OCI-LY3 (cell line): ENCODE results near the gene EXTL1.

Experiments used
- H2AFZ ChIP-seq: fragments of 200-600, 300-600 bp; shearing (Covaris generic); 2 replicates; pipeline ENCODE4 v1.6.0; 2014; ENCODE audit warnings: antibody characterized with exemption, low read depth, low read length
- H3K27ac ChIP-seq: fragments of 200-600, 300-600 bp; sonication (generic); 2 replicates; pipeline ENCODE4 v1.5.1; 2014; ENCODE audit warnings: mild to moderate bottlenecking, low read length, moderate library complexity, mixed read lengths
- H3K27me3 ChIP-seq: fragments of 200-600, 300-600 bp; sonication (generic); 2 replicates; pipeline ENCODE4 v1.6.1; 2014; ENCODE audit warnings: low read depth, low read length, mixed read lengths
- H3K36me3 ChIP-seq: fragments of 200-600, 300-600 bp; sonication (generic); replicated peaks from 2 replicates; pipeline ENCODE3; 2014; ENCODE audit warnings: low read depth, low read length, mixed read lengths
- H3K4me1 ChIP-seq: fragments of 300-600, 200-600 bp; sonication (generic); 2 replicates; pipeline ENCODE4 v1.6.1; 2014; ENCODE audit warnings: low read length, mixed read lengths
- H3K4me2 ChIP-seq: fragments of 200-600, 300-600 bp; sonication (generic); 2 replicates; pipeline ENCODE4 v1.6.1; 2014; ENCODE audit warnings: low read length, mixed read lengths
- H3K4me3 ChIP-seq: fragments of 300-600, 200-600 bp; sonication (generic); 2 replicates; pipeline ENCODE4 v1.5.1; 2014; ENCODE audit warnings: antibody characterized with exemption, mild to moderate bottlenecking, low read length, moderate library complexity
- H3K79me2 ChIP-seq: fragments of 300-600, 200-600 bp; shearing (Covaris generic); 2 replicates; pipeline ENCODE4 v1.6.1; 2014; ENCODE audit warnings: mild to moderate bottlenecking, low read length, mixed read lengths
- H3K9ac ChIP-seq: fragments of 300-600, 200-600 bp; shearing (Covaris generic); 2 replicates; pipeline ENCODE4 v1.6.0; 2014; ENCODE audit warnings: mild to moderate bottlenecking, low read length, moderate library complexity
- H3K9me3 ChIP-seq: fragments of 200-600, 300-600 bp; shearing (Covaris generic); 2 replicates; pipeline ENCODE4 v1.6.1; 2014; ENCODE audit warnings: low read length, mixed read lengths; ENCODE audit not compliant: insufficient read depth
- H4K20me1 ChIP-seq: fragments of 200-600, 300-600 bp; sonication (generic); 2 replicates; pipeline ENCODE4 v1.6.1; 2016; ENCODE audit warnings: low read length, mixed read lengths; ENCODE audit not compliant: insufficient read depth
- CTCF ChIP-seq: fragments of 200-600, 300-600 bp; sonication (generic); IDR thresholded peaks from 2 replicates; pipeline ENCODE4 v1.5.1; 2014; ENCODE audit warnings: antibody characterized with exemption, low read length, low read depth
- EZH2phosphoT487 ChIP-seq: fragments of 200-600 bp; shearing (Covaris generic); IDR thresholded peaks from 2 replicates; pipeline ENCODE4 v1.6.1; 2018; ENCODE audit warnings: antibody characterized with exemption, mixed run types, low read depth

Gene EXTL1

GRCh38 chr1:26006710-26007109 lies 14.9 kb upstream of the EXTL1 start:
- no peaks in the 10 kb centered on the region for H4K20me1 ChIP-seq
- H3K4me3 ChIP-seq = no peak overlapping the region
- TF ChIP-seq EZH2phosphoT487 (no peak), CTCF (no peak)
- H3K79me2 ChIP-seq = no peaks in the 10 kb centered on the region
- no peaks in the 10 kb centered on the region for H3K27me3 ChIP-seq
- H3K27ac ChIP-seq = no peak overlapping the region
- H2AFZ ChIP-seq = no peak overlapping the region
- no peaks in the 10 kb centered on the region for H3K4me1 ChIP-seq
- H3K9ac ChIP-seq = no peak overlapping the region
- H3K4me2 ChIP-seq = no peak overlapping the region
- no peaks in the 10 kb centered on the region for H3K9me3 ChIP-seq
- no peaks in the 10 kb centered on the region for H3K36me3 ChIP-seq

GRCh38 chr1:26009796-26010447 lies 11.7 kb upstream of the EXTL1 start:
- H3K4me2 ChIP-seq = no peak overlapping the region
- H3K27me3 ChIP-seq = no peaks in the 10 kb centered on the region
- TF ChIP-seq CTCF (no peak), EZH2phosphoT487 (no peak)
- H2AFZ ChIP-seq = no peak overlapping the region
- no peaks in the 10 kb centered on the region for H3K36me3 ChIP-seq
- H3K4me1 ChIP-seq = no peaks in the 10 kb centered on the region
- no peaks in the 10 kb centered on the region for H4K20me1 ChIP-seq
- H3K9me3 ChIP-seq = no peaks in the 10 kb centered on the region
- no peaks in the 10 kb centered on the region for H3K79me2 ChIP-seq
- no peak overlapping the region for H3K9ac ChIP-seq
- H3K4me3 ChIP-seq = no peak overlapping the region
- no peak overlapping the region for H3K27ac ChIP-seq

GRCh38 chr1:26010825-26011224 lies 10.8 kb upstream of the EXTL1 start:
- Histone ChIP-seq H3K9ac (no peak overlapping the region), H3K4me1 (no peaks in the 10 kb centered on the region), H4K20me1 (no peaks in the 10 kb centered on the region), H3K79me2 (no peaks in the 10 kb centered on the region), H3K4me2 (no peak overlapping the region), H2AFZ (no peak overlapping the region), H3K27me3 (no peaks in the 10 kb centered on the region), H3K9me3 (no peaks in the 10 kb centered on the region), H3K4me3 (no peak overlapping the region), H3K27ac (no peak overlapping the region), H3K36me3 (no peaks in the 10 kb centered on the region)
- TF ChIP-seq EZH2phosphoT487 (no peak), CTCF (no peak)

- Histone ChIP-seq H4K20me1 (no peaks in the 10 kb centered on the region), H3K9me3 (no peaks in the 10 kb centered on the region), H3K27ac (no peak overlapping the region), H2AFZ (no peak overlapping the region), H3K36me3 (no peaks in the 10 kb centered on the region), H3K4me3 (no peak overlapping the region), H3K9ac (no peak overlapping the region), H3K27me3 (no peaks in the 10 kb centered on the region), H3K4me2 (no peak overlapping the region), H3K79me2 (no peaks in the 10 kb centered on the region), H3K4me1 (no peaks in the 10 kb centered on the region)
- TF ChIP-seq EZH2phosphoT487 = no peak
- TF ChIP-seq CTCF = no peak
Observed at GRCh38 chr1:26012864-26013263, 8.7 kb upstream of the EXTL1 start.
